IMR-90 (cell line): Measurements from ENCODE around the gene EML4. TPM values are rescaled to one million over a fixed set of nuclear protein-coding genes. Genes with fewer than 3 reads are reported as not detected.

Source experiments
- ATAC-seq: fragments of 200-7000 bp; cut with Tn5 transposase; 2 replicates; pipeline ENCODE4 v1.9.1; 2020; ENCODE audit warnings: low read depth, mild to moderate bottlenecking, moderate library complexity
- BruUV-seq: library from RNA; stranded (reverse); fragments of 400-500 nt; replicated peaks from 2 replicates; lab custom pipeline; 2021; lab: Mats Ljungman, UMichigan
- CTCF ChIA-PET: fragments of 300-600 bp; formaldehyde crosslinking; extraction: SDS; loops from one replicate; lab custom pipeline; 2021; ENCODE audit warnings: antibody characterized with exemption; lab: Yijun Ruan, JAX
- POLR2A ChIA-PET: fragments of 300-600 bp; sonication (Branson Sonifier 250); formaldehyde crosslinking; loops from one replicate; lab custom pipeline; 2022; ENCODE audit warnings: antibody characterized with exemption; ENCODE audit not compliant: unreplicated experiment; lab: Charles Lee
- DNase-seq: peaks from one replicate; pipeline ENCODE4 v3.0.0; 2013
- H2AFZ ChIP-seq: replicated peaks from 2 replicates; pipeline ENCODE3; 2013; ENCODE audit warnings: low read length, mild to moderate bottlenecking; ENCODE audit not compliant: poor library complexity
- H2AK5ac ChIP-seq: 2 replicates; pipeline ENCODE4 v1.6.1; 2013; ENCODE audit warnings: low read depth, low read length, inconsistent platforms
- H2AK9ac ChIP-seq: replicated peaks from 2 replicates; pipeline ENCODE3; 2013; ENCODE audit warnings: mild to moderate bottlenecking, low read depth, low read length, moderate library complexity; ENCODE audit not compliant: poor library complexity
- H2BK120ac ChIP-seq: 2 replicates; pipeline ENCODE4 v1.6.1; 2013; ENCODE audit warnings: low read depth, low read length, inconsistent platforms
- H2BK15ac ChIP-seq: 3 replicates; pipeline ENCODE4 v1.6.1; 2013; ENCODE audit warnings: low read depth, low read length, inconsistent platforms
- H2BK20ac ChIP-seq: 2 replicates; pipeline ENCODE4 v1.6.1; 2013; ENCODE audit warnings: low read depth, mild to moderate bottlenecking, inconsistent platforms, low read length, moderate library complexity
- H2BK5ac ChIP-seq: 2 replicates; pipeline ENCODE4 v1.6.1; 2013; ENCODE audit warnings: mild to moderate bottlenecking, low read depth, low read length, inconsistent platforms; ENCODE audit not compliant: poor library complexity, severe bottlenecking
- H3K14ac ChIP-seq: replicated peaks from 2 replicates; pipeline ENCODE4 v1.6.1; 2013; ENCODE audit warnings: low read depth, low read length, inconsistent platforms
- H3K18ac ChIP-seq: 2 replicates; pipeline ENCODE4 v1.6.1; 2013; ENCODE audit warnings: low read depth, low read length, control low read depth
- H3K23ac ChIP-seq: 2 replicates; pipeline ENCODE4 v1.6.1; 2013; ENCODE audit warnings: low read depth, low read length, inconsistent platforms
- H3K27ac ChIP-seq: 2 replicates; pipeline ENCODE4 v1.5.1; 2013; ENCODE audit warnings: mild to moderate bottlenecking, control low read depth, low read length; ENCODE audit not compliant: insufficient read depth
- H3K27me3 ChIP-seq: 2 replicates; pipeline ENCODE4 v1.6.1; 2013; ENCODE audit warnings: low read length; ENCODE audit not compliant: control insufficient read depth, insufficient read depth
- H3K36me3 ChIP-seq: 2 replicates; pipeline ENCODE4 v1.6.1; 2013; ENCODE audit warnings: low read length, mixed read lengths; ENCODE audit not compliant: control insufficient read depth, insufficient read depth
- H3K4ac ChIP-seq: 2 replicates; pipeline ENCODE4 v1.6.1; 2013; ENCODE audit warnings: low read depth, low read length, inconsistent platforms
- H3K4me1 ChIP-seq: 2 replicates; pipeline ENCODE4 v1.6.1; 2013; ENCODE audit warnings: low read length, mixed read lengths; ENCODE audit not compliant: control insufficient read depth, insufficient read depth
- H3K4me2 ChIP-seq: 2 replicates; pipeline ENCODE4 v1.6.1; 2013; ENCODE audit warnings: low read depth, mild to moderate bottlenecking, control low read depth, low read length, moderate library complexity
- H3K4me3 ChIP-seq: 2 replicates; pipeline ENCODE4 v1.5.1; 2013; ENCODE audit warnings: low read depth, mild to moderate bottlenecking, control low read depth, low read length, moderate library complexity; ENCODE audit not compliant: insufficient read depth
- H3K56ac ChIP-seq: 2 replicates; pipeline ENCODE4 v1.6.1; 2013; ENCODE audit warnings: low read length, inconsistent platforms; ENCODE audit not compliant: insufficient read depth; ENCODE audit errors: extremely low read depth
- H3K79me1 ChIP-seq, 2 experiments: 2 replicates each; pipeline ENCODE4 v1.6.1; 2013; ENCODE audit warnings: low read length in 2 of 2, inconsistent platforms in 1 of 2, low read depth in 1 of 2
- H3K9ac ChIP-seq: 2 replicates; pipeline ENCODE4 v1.6.1; 2013; ENCODE audit warnings: low read depth, low read length, control low read depth
- H3K9me1 ChIP-seq: 2 replicates; pipeline ENCODE4 v1.6.1; 2013; ENCODE audit warnings: low read length, inconsistent platforms; ENCODE audit not compliant: insufficient read depth
- H3K9me3 ChIP-seq: 2 replicates; pipeline ENCODE4 v1.6.1; 2013; ENCODE audit warnings: low read length; ENCODE audit not compliant: control insufficient read depth, insufficient read depth
- H4K20me1 ChIP-seq: 2 replicates; pipeline ENCODE4 v1.6.1; 2013; ENCODE audit warnings: low read length, inconsistent platforms; ENCODE audit not compliant: insufficient read depth
- H4K5ac ChIP-seq: 2 replicates; pipeline ENCODE4 v1.6.1; 2013; ENCODE audit warnings: mild to moderate bottlenecking, low read depth, low read length, control low read depth
- H4K8ac ChIP-seq, 2 experiments: 2 replicates each; pipeline ENCODE4 v1.6.1; 2013; ENCODE audit warnings: low read depth in 2 of 2, low read length in 2 of 2, control low read depth in 1 of 2, inconsistent platforms in 1 of 2
- H4K91ac ChIP-seq: 2 replicates; pipeline ENCODE4 v1.6.1; 2013; ENCODE audit warnings: low read depth, low read length, inconsistent platforms; ENCODE audit not compliant: insufficient read depth
- BHLHE40 ChIP-seq: fragments of 150-350 bp; IDR thresholded peaks from 2 replicates; pipeline ENCODE4 v1.6.1; 2016; ENCODE audit warnings: mild to moderate bottlenecking, low read depth, low read length
- RAD21 ChIP-seq: IDR thresholded peaks from 2 replicates; pipeline ENCODE4 v1.6.1; 2012; ENCODE audit warnings: low read length, improper control_type of control experiment
- WGBS, 2 experiments: methylation state at CpG; one replicate each; pipeline versions ENCODE4 v1.1.5 to v1.1.7; 2013; ENCODE audit warnings: missing lambda C conversion rate in 2 of 2; ENCODE audit not compliant: insufficient read length in 1 of 2; ENCODE audit errors: extremely low coverage in 2 of 2; 5-methylcytosine and 5-hydroxymethylcytosine counted together
- dilution Hi-C: fragments of 300-500 bp; cut with HindIII; formaldehyde crosslinking; loops from one replicate; pipeline ENCODE4 v1.14.3; 2018; ENCODE audit warnings: low sequenced_read_pairs; ENCODE audit not compliant: unreplicated experiment
- in situ Hi-C: fragments of 300-500 bp; cut with MboI; formaldehyde crosslinking; loops from 3 replicates; pipeline ENCODE4 v1.14.3; 2019; ENCODE audit warnings: low sequenced_read_pairs, inconsistent platforms, mixed read lengths
- intact Hi-C: fragments of 100-400 bp; cut with micrococcal nuclease; formaldehyde crosslinking; loops from 2 replicates; pipeline ENCODE4 v1.10.0; 2022
- polyA plus RNA-seq, 3 experiments: library from polyadenylated mRNA; depleted of rRNA; stranded (reverse); fragments of >200 nt; gene quantifications; 2 replicates each; pipeline ENCODE4 v1.2.3, GENCODE V29; 2012; ENCODE audit warnings: low replicate concordance in 1 of 3
- total RNA-seq: library from RNA; depleted of rRNA; stranded (reverse); fragments of >200 nt; gene quantifications from 2 replicates; pipeline ENCODE4 v1.2.3, GENCODE V29; 2012

Gene EML4
- total and polyA plus RNA-seq, 2 of the 4 experiments (the other 2 are of a cell fraction): 29.7 to 73.7 TPM

- Histone ChIP-seq H2AFZ (no peak overlapping the region), H3K27ac (no peak overlapping the region), H2BK5ac (no peak overlapping the region), H2AK5ac (no peak overlapping the region), H4K91ac (no peak overlapping the region), H3K9ac (no peak overlapping the region), H2AK9ac (no peak overlapping the region), H3K9me1 (peaks cover 3% of the 10 kb centered on the region), H2BK20ac (no peak overlapping the region), H4K5ac (no peak overlapping the region), H3K36me3 (no peaks in the 10 kb centered on the region), H4K20me1 (peaks cover 6% of the 10 kb centered on the region; the same call in 1 of the 2 replicates), H3K23ac (no peak overlapping the region), H3K4me3 (no peak overlapping the region), H3K4me2 (no peak overlapping the region), H3K18ac (no peak overlapping the region), H3K4ac (no peak overlapping the region), H3K27me3 (no peaks in the 10 kb centered on the region), H2BK15ac (no peak overlapping the region), H2BK120ac (no peak overlapping the region), H3K56ac (no peak overlapping the region), H4K8ac (no peak overlapping the region), H3K14ac (no peak overlapping the region), H3K4me1 (peaks cover 18% of the 10 kb centered on the region), H3K9me3 (no peaks in the 10 kb centered on the region), H3K79me1 (peaks cover 12 to 73% of the 10 kb centered on the region in 2 experiments)
- no peak for ATAC-seq
- DNase-seq: no peak
- no peak for TF ChIP-seq RAD21
- no peak for TF ChIP-seq BHLHE40
- POLR2A ChIA-PET: no interaction called here
- no CpG with 5 or more reads among the region's 3 CpGs for WGBS, 2 experiments
- dilution Hi-C loops (no loop called here), in situ Hi-C loops (no loop called here), intact Hi-C loops (loop anchor here (2.0 kb wide), 1 partner anchor 15 kb away; no protein-coding TSS in a partner anchor)
- BruUV-seq: no TSS peak
- CTCF ChIA-PET: no interaction called here
Observed at GRCh38 chr2:42187886-42188285, 18.7 kb downstream of the EML4 start.
